Prostate gland (tissue), 2 donors: ENCODE measurements around the gene ARFGAP1. TPM values are rescaled to one million over a fixed set of nuclear protein-coding genes. Genes with fewer than 3 reads are reported as not detected.

Experiments used
- DNase-seq: peaks from one replicate; pipeline ENCODE4 v3.0.0-alpha.2; 2019; ENCODE audit warnings: low spot score
- H3K27ac ChIP-seq, 2 donors: fragments of 200-600 bp; sonication (generic); 2 replicates each; pipeline ENCODE4 v1.5.1; 2017 to 2019
- H3K27me3 ChIP-seq: fragments of 200-600 bp; sonication (generic); replicated peaks from 2 replicates; pipeline ENCODE4 v1.5.1; 2019; ENCODE audit not compliant: insufficient read depth
- H3K36me3 ChIP-seq, 2 donors: fragments of 200-600 bp; sonication (generic); 1 replicate in 1 of 2; 2 replicates in 1 of 2; pipeline versions ENCODE4 v1.5.1 to v1.8.1; 2017 to 2019
- H3K4me1 ChIP-seq: fragments of 200-600 bp; sonication (generic); replicated peaks from 2 replicates; pipeline ENCODE4 v1.5.1; 2019
- H3K4me3 ChIP-seq, 2 donors: fragments of 200-600 bp; sonication (generic); 2 replicates each; pipeline ENCODE4 v1.5.1; 2017 to 2019
- H3K9me3 ChIP-seq: fragments of 200-600 bp; sonication (generic); 2 replicates; pipeline ENCODE4 v1.5.1; 2017
- POLR2A ChIP-seq: fragments of 450-650 bp; IDR thresholded peaks from one replicate; pipeline ENCODE4 v1.6.1; 2016; ENCODE audit warnings: antibody characterized with exemption, mild to moderate bottlenecking
- POLR2AphosphoS5 ChIP-seq: sonication (generic); formaldehyde crosslinking; IDR thresholded peaks from one replicate; pipeline ENCODE4 v1.6.1; 2017; ENCODE audit warnings: antibody characterized with exemption
- WGBS: methylation state at CpG from one replicate; pipeline ENCODE4 v1.1.5; 2018; 5-methylcytosine and 5-hydroxymethylcytosine counted together
- intact Hi-C: fragments of 100-400 bp; cut with DNase I; formaldehyde crosslinking; loops from one replicate; pipeline ENCODE4 v1.14.2; 2022
- total RNA-seq, 2 donors: library from RNA; depleted of rRNA; stranded (reverse); fragments of >200 nt; gene quantifications; one replicate each; pipeline ENCODE4 v1.1.0, GENCODE V29; 2016
- TF ChIP-seq, protein P1 (sequence below), 4 experiments: fragments of 200-600 bp in 2 of 4; fragments of 450-650 bp in 2 of 4; sonication (generic) in 2 of 4; IDR thresholded peaks; 1 replicate in 3 of 4; 2 replicates in 1 of 4; pipeline ENCODE4 v1.5.1; 2016 to 2019; ENCODE audit warnings: antibody characterized with exemption in 4 of 4, mild to moderate bottlenecking in 2 of 4, moderate library complexity in 2 of 4

ARFGAP1 gene
- total RNA-seq, 2 donors from 2014 or later: 43.6 to 85.6 TPM

DNA sequence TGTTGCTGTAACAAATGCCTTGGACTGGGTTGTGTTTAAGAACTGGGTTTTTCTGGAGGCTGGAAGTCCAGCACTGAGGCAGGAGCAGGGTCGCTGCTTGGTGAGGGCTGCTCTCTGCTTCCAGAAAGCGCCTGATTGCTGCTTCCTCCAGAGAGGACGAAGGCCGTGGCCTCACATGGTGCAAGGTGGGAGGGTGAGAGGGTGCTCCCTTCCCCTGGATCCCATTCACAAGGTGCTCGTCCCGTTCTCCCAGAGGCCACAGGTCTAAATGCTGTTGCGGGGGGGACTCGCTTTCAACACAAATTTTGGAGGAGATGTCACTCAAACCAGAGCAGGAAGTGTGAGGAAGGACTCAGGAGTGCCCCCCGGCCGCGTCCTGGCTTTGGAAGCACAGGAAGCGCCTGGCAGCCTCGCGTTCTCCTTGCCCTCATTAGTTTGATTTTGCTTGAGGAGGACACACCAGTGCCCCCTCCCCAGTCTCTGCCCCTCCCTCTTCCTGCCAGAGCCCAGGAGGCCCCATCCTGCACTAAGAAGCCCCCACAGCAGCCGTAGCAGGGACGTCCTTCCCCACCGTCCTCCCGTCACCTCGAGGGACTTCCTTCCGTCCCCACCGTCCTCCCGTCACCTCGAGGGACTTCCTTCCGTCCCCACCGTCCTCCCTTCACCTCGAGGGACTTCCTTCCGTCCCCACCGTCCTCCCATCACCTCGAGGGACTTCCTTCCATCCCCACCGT, 10.7 kb upstream of the ARFGAP1 start:
- DNase-seq: no peak
- no peak for TF ChIP-seq POLR2A
- TF ChIP-seq POLR2AphosphoS5: no peak
- TF ChIP-seq, protein P1, sequence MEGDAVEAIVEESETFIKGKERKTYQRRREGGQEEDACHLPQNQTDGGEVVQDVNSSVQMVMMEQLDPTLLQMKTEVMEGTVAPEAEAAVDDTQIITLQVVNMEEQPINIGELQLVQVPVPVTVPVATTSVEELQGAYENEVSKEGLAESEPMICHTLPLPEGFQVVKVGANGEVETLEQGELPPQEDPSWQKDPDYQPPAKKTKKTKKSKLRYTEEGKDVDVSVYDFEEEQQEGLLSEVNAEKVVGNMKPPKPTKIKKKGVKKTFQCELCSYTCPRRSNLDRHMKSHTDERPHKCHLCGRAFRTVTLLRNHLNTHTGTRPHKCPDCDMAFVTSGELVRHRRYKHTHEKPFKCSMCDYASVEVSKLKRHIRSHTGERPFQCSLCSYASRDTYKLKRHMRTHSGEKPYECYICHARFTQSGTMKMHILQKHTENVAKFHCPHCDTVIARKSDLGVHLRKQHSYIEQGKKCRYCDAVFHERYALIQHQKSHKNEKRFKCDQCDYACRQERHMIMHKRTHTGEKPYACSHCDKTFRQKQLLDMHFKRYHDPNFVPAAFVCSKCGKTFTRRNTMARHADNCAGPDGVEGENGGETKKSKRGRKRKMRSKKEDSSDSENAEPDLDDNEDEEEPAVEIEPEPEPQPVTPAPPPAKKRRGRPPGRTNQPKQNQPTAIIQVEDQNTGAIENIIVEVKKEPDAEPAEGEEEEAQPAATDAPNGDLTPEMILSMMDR (IDR thresholded peaks at IDR 0.05): no peak
- Histone ChIP-seq H3K27ac (no peak overlapping the region), H3K27me3 (peaks cover 5% of the 10 kb centered on the region), H3K4me3 (no peak overlapping the region), H3K9me3 (no peaks in the 10 kb centered on the region), H3K4me1 (no peaks in the 10 kb centered on the region), H3K36me3 (no peaks in the 10 kb centered on the region)
- WGBS: 60% methylated on average over 30 of the region's 30 CpGs
- intact Hi-C loops: no loop called here

DNA sequence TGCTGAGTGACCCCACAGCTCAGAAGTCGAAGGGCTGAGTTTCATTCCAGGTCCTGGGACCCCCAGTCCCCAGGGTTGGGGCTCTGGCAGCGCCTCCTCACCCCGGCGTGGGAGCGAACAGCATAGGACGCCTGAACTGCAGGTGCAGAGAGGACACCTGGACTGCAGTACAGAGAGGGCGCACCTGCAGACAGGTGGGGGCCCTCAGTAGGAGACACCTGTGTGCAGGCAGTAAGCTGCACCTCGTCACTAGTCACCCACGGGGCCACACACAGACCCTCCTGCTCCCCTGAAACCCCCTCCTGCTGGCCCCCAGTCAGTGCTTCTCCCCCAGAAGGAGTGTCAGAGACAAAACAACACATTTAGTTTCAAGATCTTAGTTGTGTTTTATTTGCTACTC, 9.8 kb upstream of the ARFGAP1 start:
- Histone ChIP-seq H3K4me3 (no peak overlapping the region), H3K27ac (no peak overlapping the region), H3K9me3 (no peaks in the 10 kb centered on the region), H3K27me3 (peaks cover 5% of the 10 kb centered on the region), H3K36me3 (no peaks in the 10 kb centered on the region), H3K4me1 (no peaks in the 10 kb centered on the region)
- intact Hi-C loops: no loop called here
- DNase-seq: no peak
- no peak for TF ChIP-seq POLR2A
- TF ChIP-seq, protein P1 (IDR thresholded peaks at IDR 0.05): no peak
- TF ChIP-seq POLR2AphosphoS5: no peak
- 88% methylated on average over 9 of the region's 9 CpGs for WGBS

DNA sequence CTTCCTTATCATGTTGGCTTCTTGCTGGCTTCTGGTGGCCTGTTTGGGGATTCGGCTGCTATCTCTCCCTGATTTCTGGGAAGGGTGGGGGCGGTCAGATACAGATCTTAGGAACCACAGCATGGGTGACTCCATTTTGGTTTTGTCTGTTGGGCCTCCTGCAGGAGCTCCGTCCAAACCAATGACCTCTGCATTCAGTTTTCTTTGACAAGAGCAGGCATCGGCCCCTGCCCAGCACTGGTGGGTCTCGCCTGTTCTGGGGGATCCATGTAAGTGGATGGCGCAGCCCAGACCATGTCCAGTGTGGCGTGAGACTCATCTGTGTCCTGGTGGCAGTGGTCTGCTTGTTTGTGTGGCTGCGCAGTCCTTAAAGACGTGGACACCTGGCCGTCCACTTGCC, 8.6 kb upstream of the ARFGAP1 start:
- Histone ChIP-seq H3K27me3 (peaks cover 5% of the 10 kb centered on the region), H3K4me1 (no peaks in the 10 kb centered on the region)

DNA sequence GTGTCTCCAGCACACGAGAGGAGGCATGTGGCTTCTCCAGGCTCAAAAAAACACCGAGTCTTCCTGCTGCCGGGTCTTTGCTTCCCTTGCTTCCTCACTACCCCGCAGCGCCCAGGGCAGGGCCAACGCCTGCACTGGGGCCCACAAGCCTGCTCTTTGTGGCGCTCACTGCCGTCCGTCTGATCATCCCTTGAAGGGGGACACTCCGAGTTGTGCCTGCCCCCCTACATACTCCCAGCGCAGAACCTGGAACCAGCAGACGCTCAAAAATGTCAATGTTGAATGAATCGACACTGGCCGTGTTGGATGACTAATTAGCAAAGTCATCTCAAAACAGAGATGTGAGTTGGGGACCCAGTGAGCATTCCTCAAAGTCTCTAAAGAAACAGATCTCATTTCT, 8.1 kb upstream of the ARFGAP1 start:
- H3K27me3 ChIP-seq: peaks cover 5% of the 10 kb centered on the region
- WGBS: 34% methylated on average over 14 of the region's 14 CpGs
- DNase-seq: no peak
- no peaks in the 10 kb centered on the region for H3K36me3 ChIP-seq
- no peaks in the 10 kb centered on the region for H3K9me3 ChIP-seq
- H3K4me1 ChIP-seq: no peaks in the 10 kb centered on the region
- no peak for TF ChIP-seq POLR2AphosphoS5
- no peak for TF ChIP-seq POLR2A
- TF ChIP-seq, protein P1 (IDR thresholded peaks at IDR 0.05): no peak
- no peak overlapping the region for H3K4me3 ChIP-seq
- intact Hi-C loops: no loop called here
- no peak overlapping the region for H3K27ac ChIP-seq

More for the DNA sequence above, 8.6 kb upstream of the ARFGAP1 start:
- Histone ChIP-seq H3K36me3 (no peaks in the 10 kb centered on the region), H3K4me3 (no peak overlapping the region), H3K9me3 (no peaks in the 10 kb centered on the region), H3K27ac (no peak overlapping the region)
- DNase-seq: no peak
- TF ChIP-seq, protein P1 (IDR thresholded peaks at IDR 0.05): no peak
- no peak for TF ChIP-seq POLR2AphosphoS5
- no peak for TF ChIP-seq POLR2A
- intact Hi-C loops: no loop called here
- WGBS: 92% methylated on average over 10 of the region's 10 CpGs

DNA sequence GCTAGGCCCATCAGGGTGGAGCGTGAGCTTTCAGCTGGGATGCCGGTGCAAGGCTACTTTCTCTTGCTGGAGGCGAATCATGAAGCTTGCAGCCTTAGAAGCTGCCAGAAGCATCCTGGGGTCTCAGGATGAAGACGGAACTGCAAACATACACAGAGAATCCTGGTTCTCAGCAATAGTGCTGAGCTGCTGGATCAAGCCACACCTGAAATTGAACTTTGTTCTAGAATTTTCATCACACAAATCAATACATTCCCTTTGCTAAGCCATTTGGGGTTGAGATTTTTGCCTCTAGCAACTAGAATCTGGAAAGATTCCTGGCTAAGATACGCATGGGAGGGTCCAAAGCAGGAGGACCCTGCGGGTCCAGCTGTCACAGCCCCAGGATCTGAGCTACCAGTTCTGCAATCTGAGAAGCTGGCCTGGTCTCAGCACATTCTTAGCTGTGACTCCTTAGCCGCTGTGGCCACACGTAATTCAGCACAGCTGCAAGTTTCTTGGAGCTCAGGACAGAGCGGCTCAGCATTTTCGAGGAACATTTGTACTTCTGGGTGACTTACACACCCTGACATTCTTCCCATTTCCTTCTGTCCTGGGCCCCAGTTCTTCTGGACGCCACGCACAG, 6.6 kb upstream of the ARFGAP1 start:
- 58% methylated on average over 12 of the region's 12 CpGs for WGBS
- no peak for DNase-seq
- H3K4me1 ChIP-seq: no peaks in the 10 kb centered on the region
- no peak overlapping the region for H3K27ac ChIP-seq
- H3K4me3 ChIP-seq: no peak overlapping the region
- H3K36me3 ChIP-seq: no peaks in the 10 kb centered on the region
- TF ChIP-seq POLR2AphosphoS5 (no peak), POLR2A (no peak)
- TF ChIP-seq, protein P1 (IDR thresholded peaks at IDR 0.05): no peak
- intact Hi-C loops: no loop called here
- H3K9me3 ChIP-seq: no peaks in the 10 kb centered on the region
- H3K27me3 ChIP-seq: peaks cover 5% of the 10 kb centered on the region
